Rectal smooth muscle tissue (tissue), 1 donor: ENCODE results near the gene CBX5.

ENCODE experiments used
- H3K27ac ChIP-seq: one replicate; pipeline ENCODE4 v1.7.0; 2013; ENCODE audit warnings: low read depth, low read length, inconsistent platforms
- H3K27me3 ChIP-seq: one replicate; pipeline ENCODE4 v1.7.0; 2013; ENCODE audit warnings: low read length; ENCODE audit not compliant: control insufficient read depth, insufficient read depth
- H3K36me3 ChIP-seq: one replicate; pipeline ENCODE4 v1.7.0; 2013; ENCODE audit warnings: low read length; ENCODE audit not compliant: control insufficient read depth, insufficient read depth
- H3K4me1 ChIP-seq: one replicate; pipeline ENCODE4 v1.7.0; 2013; ENCODE audit warnings: low read length; ENCODE audit not compliant: control insufficient read depth, insufficient read depth
- H3K4me3 ChIP-seq: one replicate; pipeline ENCODE4 v1.7.0; 2013; ENCODE audit warnings: low read length
- H3K9ac ChIP-seq: one replicate; pipeline ENCODE4 v1.7.0; 2013; ENCODE audit warnings: low read length

The CBX5 gene

GRCh38 chr12:54182981-54183380 is 96.9 kb downstream of the CBX5 start:
- no peak overlapping the region for H3K9ac ChIP-seq
- H3K4me3 ChIP-seq: no peak overlapping the region
- H3K27ac ChIP-seq: no peak overlapping the region
- H3K27me3 ChIP-seq: no peaks in the 10 kb centered on the region
- H3K4me1 ChIP-seq: no peaks in the 10 kb centered on the region
- H3K36me3 ChIP-seq: peaks cover 8% of the 10 kb centered on the region

- Histone ChIP-seq H3K4me1 (no peaks in the 10 kb centered on the region), H3K9ac (no peak overlapping the region), H3K4me3 (no peak overlapping the region), H3K36me3 (peaks cover 8% of the 10 kb centered on the region), H3K27ac (no peak overlapping the region), H3K27me3 (no peaks in the 10 kb centered on the region)
Observed at GRCh38 chr12:54182086-54182485, 97.8 kb downstream of the CBX5 start.
